ENCODE data around the gene CDV3.

- TF ChIP-seq, protein P1, sequence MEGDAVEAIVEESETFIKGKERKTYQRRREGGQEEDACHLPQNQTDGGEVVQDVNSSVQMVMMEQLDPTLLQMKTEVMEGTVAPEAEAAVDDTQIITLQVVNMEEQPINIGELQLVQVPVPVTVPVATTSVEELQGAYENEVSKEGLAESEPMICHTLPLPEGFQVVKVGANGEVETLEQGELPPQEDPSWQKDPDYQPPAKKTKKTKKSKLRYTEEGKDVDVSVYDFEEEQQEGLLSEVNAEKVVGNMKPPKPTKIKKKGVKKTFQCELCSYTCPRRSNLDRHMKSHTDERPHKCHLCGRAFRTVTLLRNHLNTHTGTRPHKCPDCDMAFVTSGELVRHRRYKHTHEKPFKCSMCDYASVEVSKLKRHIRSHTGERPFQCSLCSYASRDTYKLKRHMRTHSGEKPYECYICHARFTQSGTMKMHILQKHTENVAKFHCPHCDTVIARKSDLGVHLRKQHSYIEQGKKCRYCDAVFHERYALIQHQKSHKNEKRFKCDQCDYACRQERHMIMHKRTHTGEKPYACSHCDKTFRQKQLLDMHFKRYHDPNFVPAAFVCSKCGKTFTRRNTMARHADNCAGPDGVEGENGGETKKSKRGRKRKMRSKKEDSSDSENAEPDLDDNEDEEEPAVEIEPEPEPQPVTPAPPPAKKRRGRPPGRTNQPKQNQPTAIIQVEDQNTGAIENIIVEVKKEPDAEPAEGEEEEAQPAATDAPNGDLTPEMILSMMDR (optimal IDR thresholded peaks at IDR 0.05 in 1 of 3, IDR thresholded peaks at IDR 0.05 in 1 of 3, conservative IDR thresholded peaks at IDR 0.05 in 1 of 3; ENCODE audit: extremely low read depth in 1 of 3, insufficient read depth in 2 of 3, low read length in 3 of 3) = no peak
- TF ChIP-seq EZH2 (IDR thresholded peaks at IDR 0.05; ENCODE audit: low read length) = no peak
Measured at GRCh38 chr3:133563186-133563591, 10.3 kb upstream of the CDV3 start.

Data from keratinocyte (primary cell).